Esophagus muscularis mucosa (tissue), 4 donors: ENCODE data around the gene SLC7A8. TPM values are rescaled to one million over a fixed set of nuclear protein-coding genes. Genes with fewer than 3 reads are reported as not detected.
A peak's percentile ranks its signal among the peaks of the same experiment; 100 is the strongest.

ENCODE experiments used
- DNase-seq: peaks from one replicate; pipeline ENCODE4 v3.0.0-alpha.2; 2017; ENCODE audit errors: extremely low spot score
- H3K27ac ChIP-seq, 4 donors: fragments of 200-600 bp; sonication (generic); replicated peaks in 1 of 4; 1 replicate in 3 of 4; 2 replicates in 1 of 4; pipeline ENCODE4 v1.5.1; 2016 to 2019; ENCODE audit warnings: mild to moderate bottlenecking in 1 of 4
- H3K27me3 ChIP-seq, 4 donors: fragments of 200-600 bp; sonication (generic); one replicate each; pipeline versions ENCODE4 v1.5.1 to v1.6.0; 2016 to 2019
- H3K36me3 ChIP-seq, 4 donors: fragments of 200-600 bp; sonication (generic); one replicate each; pipeline ENCODE4 v1.5.1; 2016 to 2019
- H3K4me1 ChIP-seq, 4 donors: fragments of 200-600 bp; sonication (generic); one replicate each; pipeline ENCODE4 v1.5.1; 2016 to 2019
- H3K4me3 ChIP-seq, 4 donors: fragments of 200-600 bp; sonication (generic); 1 replicate in 2 of 4; 2 replicates in 2 of 4; pipeline ENCODE4 v1.5.1; 2016 to 2019; ENCODE audit warnings: mild to moderate bottlenecking in 4 of 4, moderate library complexity in 1 of 4
- H3K9me3 ChIP-seq, 4 donors: fragments of 200-600 bp; sonication (generic); 1 replicate in 3 of 4; 2 replicates in 1 of 4; pipeline ENCODE4 v1.5.1; 2016 to 2019
- EP300 ChIP-seq: sonication (generic); formaldehyde crosslinking; IDR thresholded peaks from one replicate; pipeline ENCODE4 v1.6.1; 2017; ENCODE audit warnings: antibody characterized with exemption
- POLR2A ChIP-seq: fragments of 450-650 bp; IDR thresholded peaks from one replicate; pipeline ENCODE4 v1.6.1; 2017; ENCODE audit warnings: antibody characterized with exemption, moderate library complexity, mild to moderate bottlenecking, low read depth
- POLR2AphosphoS5 ChIP-seq, 2 donors: sonication (generic); formaldehyde crosslinking; IDR thresholded peaks; one replicate each; pipeline ENCODE4 v1.6.1; 2017; ENCODE audit warnings: antibody characterized with exemption in 2 of 2
- WGBS: methylation state at CpG from one replicate; pipeline ENCODE4 v1.1.5; 2018; 5-methylcytosine and 5-hydroxymethylcytosine counted together
- intact Hi-C: fragments of 100-400 bp; cut with DNase I; formaldehyde crosslinking; loops from one replicate; pipeline ENCODE4 v1.15.1; 2023
- total RNA-seq, 4 donors: library from RNA; depleted of rRNA; stranded (reverse); fragments of >200 nt; gene quantifications; one replicate each; pipeline versions ENCODE4 v1.1.0 to v1.2.1, GENCODE V29; 2016
- TF ChIP-seq, protein P1 (sequence below), 3 experiments: fragments of 200-600 bp in 2 of 3; fragments of 450-650 bp in 1 of 3; sonication (generic) in 2 of 3; IDR thresholded peaks; one replicate each; pipeline ENCODE4 v1.5.1; 2017 to 2019; ENCODE audit warnings: antibody characterized with exemption in 3 of 3, mild to moderate bottlenecking in 2 of 3, moderate library complexity in 1 of 3

The SLC7A8 gene
- total RNA-seq, 4 donors from 2014 or later: 19.5 to 48.3 (median 32.5) TPM

DNA sequence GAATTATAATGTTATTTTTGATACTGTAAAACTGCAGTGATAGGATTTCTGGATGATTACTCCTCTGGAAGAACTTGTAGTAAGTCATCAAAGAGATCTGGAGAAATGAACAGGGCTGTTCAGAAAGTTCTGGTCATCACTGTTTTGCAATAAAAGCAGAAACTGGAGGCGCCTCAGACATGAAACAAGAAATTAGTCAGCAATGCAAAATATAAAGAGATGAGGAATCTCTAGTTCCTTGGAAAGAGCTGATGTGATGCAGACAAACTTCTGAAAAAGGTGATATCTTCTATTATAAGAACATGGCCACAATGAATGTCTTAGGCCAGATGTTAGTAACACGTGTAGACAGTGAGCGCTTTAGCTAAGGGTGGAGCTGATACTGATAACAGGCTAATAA is 98.0 kb downstream of the SLC7A8 start:
- no peaks in the 10 kb centered on the region for H3K9me3 ChIP-seq
- no peak for DNase-seq
- TF ChIP-seq, protein P1, sequence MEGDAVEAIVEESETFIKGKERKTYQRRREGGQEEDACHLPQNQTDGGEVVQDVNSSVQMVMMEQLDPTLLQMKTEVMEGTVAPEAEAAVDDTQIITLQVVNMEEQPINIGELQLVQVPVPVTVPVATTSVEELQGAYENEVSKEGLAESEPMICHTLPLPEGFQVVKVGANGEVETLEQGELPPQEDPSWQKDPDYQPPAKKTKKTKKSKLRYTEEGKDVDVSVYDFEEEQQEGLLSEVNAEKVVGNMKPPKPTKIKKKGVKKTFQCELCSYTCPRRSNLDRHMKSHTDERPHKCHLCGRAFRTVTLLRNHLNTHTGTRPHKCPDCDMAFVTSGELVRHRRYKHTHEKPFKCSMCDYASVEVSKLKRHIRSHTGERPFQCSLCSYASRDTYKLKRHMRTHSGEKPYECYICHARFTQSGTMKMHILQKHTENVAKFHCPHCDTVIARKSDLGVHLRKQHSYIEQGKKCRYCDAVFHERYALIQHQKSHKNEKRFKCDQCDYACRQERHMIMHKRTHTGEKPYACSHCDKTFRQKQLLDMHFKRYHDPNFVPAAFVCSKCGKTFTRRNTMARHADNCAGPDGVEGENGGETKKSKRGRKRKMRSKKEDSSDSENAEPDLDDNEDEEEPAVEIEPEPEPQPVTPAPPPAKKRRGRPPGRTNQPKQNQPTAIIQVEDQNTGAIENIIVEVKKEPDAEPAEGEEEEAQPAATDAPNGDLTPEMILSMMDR (IDR thresholded peaks at IDR 0.05): no peak
- TF ChIP-seq POLR2A: no peak
- TF ChIP-seq POLR2AphosphoS5 (IDR thresholded peaks at IDR 0.05): no peak
- no peak for TF ChIP-seq EP300
- no peak overlapping the region for H3K27ac ChIP-seq
- peaks cover 0 to 23% (median 9%) of the 10 kb centered on the region in 4 donors for H3K4me1 ChIP-seq
- no peak overlapping the region for H3K4me3 ChIP-seq
- H3K27me3 ChIP-seq: no peaks in the 10 kb centered on the region
- WGBS: 71% methylated on average over 3 of the region's 3 CpGs
- intact Hi-C loops: no loop called here
- peaks cover 72 to 100% (median 97%) of the 10 kb centered on the region in 4 donors for H3K36me3 ChIP-seq

DNA sequence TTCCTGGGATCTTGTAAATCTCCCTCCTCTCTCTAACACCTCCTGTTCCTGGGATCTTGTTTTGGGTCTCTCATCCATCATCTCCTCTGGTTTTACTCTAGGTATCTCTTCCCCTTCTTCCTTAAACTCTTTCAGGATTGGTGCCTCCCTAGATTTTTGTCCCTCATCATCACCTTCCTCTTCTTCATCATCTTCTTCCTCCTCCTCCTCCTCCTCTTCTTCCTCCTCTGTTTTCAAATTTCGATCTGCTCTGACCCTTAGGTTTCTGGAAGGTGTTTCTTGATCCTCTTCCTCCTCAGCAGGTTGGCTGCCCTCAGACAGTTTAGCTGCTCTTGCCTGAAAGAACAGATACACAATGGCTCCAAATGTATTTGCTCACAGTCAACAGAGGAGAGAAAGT is 103.0 kb downstream of the SLC7A8 start:
- TF ChIP-seq POLR2A (no peak), POLR2AphosphoS5 (IDR thresholded peaks at IDR 0.05) (no peak), EP300 (no peak)
- TF ChIP-seq, protein P1 (IDR thresholded peaks at IDR 0.05): no peak
- peak overlapping the region in 1 of 4 donors; percentile 63 for H3K27ac ChIP-seq
- peaks cover 90 to 100% (median 97%) of the 10 kb centered on the region in 4 donors for H3K36me3 ChIP-seq
- peaks cover 14 to 42% (median 36%) of the 10 kb centered on the region in 4 donors for H3K4me1 ChIP-seq
- intact Hi-C loops: no loop called here
- no peak for DNase-seq
- no peaks in the 10 kb centered on the region for H3K9me3 ChIP-seq
- no peaks in the 10 kb centered on the region for H3K27me3 ChIP-seq
- no peak overlapping the region for H3K4me3 ChIP-seq
- 82% methylated on average over 1 of the region's 1 CpG for WGBS

DNA sequence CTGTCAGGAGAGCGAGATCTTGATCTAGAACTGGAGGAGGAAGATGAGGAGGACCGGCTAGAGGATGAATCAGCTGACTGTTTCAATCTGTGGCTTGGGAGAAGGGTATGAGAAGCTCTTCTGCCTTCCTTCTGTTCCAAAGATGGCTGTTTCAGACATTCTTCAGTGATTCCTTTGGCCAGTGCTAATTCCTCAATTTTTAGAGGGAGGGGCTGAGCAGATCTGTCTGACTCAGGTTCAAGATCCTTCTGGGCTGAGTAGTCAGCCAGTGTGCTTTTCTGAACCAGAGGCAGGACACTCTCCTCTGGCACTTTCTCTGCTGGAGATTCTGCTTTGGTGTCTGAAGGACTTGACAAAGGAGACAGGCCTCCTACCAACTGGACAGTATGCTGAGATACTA is 103.7 kb downstream of the SLC7A8 start:
- Histone ChIP-seq H3K4me3 (no peak overlapping the region), H3K27me3 (no peaks in the 10 kb centered on the region), H3K36me3 (peaks cover 89 to 100% (median 98%) of the 10 kb centered on the region in 4 donors), H3K4me1 (peaks cover 14 to 42% (median 36%) of the 10 kb centered on the region in 4 donors), H3K27ac (peak overlapping the region; percentile 43 to 64 (median 62)), H3K9me3 (no peaks in the 10 kb centered on the region)
- intact Hi-C loops: no loop called here
- WGBS: 83% methylated on average over 2 of the region's 2 CpGs
- TF ChIP-seq EP300 (no peak), POLR2A (no peak)
- TF ChIP-seq, protein P1 (IDR thresholded peaks at IDR 0.05): no peak
- no peak for DNase-seq

DNA sequence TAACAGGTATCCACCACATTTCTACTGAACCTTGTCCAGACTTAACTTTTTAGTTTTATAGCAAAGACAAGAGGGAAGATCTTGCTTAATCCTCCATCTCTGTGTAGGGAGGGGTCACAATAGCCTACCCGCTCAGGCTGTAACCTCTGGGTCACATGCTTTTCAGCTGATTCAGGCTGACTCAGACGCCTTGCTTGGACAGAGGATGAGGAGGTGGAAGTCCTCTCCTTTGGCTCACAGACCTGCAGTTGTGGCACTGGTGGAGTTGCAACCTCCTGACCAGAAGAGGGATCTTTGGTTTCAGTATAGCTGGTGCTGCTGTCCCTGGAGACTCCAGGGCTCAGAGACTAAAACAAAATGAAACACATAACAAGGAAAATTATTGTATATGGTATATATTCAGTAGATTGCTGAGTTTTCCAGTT is 104.8 kb downstream of the SLC7A8 start:
- Histone ChIP-seq H3K27ac (peak overlapping the region; percentile 58 to 64 (median 62)), H3K4me1 (peaks cover 14 to 42% (median 36%) of the 10 kb centered on the region in 4 donors), H3K9me3 (no peaks in the 10 kb centered on the region), H3K27me3 (no peaks in the 10 kb centered on the region), H3K4me3 (no peak overlapping the region), H3K36me3 (peaks cover 90 to 100% (median 99%) of the 10 kb centered on the region in 4 donors)
- no peak for DNase-seq
- intact Hi-C loops: no loop called here
- 9% methylated on average over 2 of the region's 2 CpGs for WGBS
- peak; percentile 69 to 79 for TF ChIP-seq POLR2AphosphoS5 (IDR thresholded peaks at IDR 0.05)
- TF ChIP-seq, protein P1 (IDR thresholded peaks at IDR 0.05): no peak
- TF ChIP-seq POLR2A: no peak
- TF ChIP-seq EP300: no peak

DNA sequence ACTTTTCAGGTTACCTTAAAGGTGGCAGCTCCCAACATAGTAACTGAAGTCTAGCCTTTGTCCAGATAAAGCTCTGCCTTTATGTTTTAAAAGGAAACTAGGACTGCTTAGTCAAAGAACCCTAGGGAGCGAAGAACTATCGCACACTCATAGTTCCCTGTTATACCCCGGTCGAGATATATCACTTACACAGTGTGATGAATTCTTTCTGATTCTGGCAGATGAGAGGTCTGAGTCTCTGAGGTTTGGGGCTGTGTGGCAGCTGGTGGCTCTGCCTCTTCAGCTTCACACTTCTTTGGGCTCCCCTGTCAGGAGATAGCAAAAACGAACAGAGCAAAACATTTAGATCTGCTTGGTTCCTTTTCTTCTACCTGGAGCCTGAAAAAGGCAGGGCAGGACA is 105.5 kb downstream of the SLC7A8 start:
- WGBS: 76% methylated on average over 5 of the region's 5 CpGs
- H3K27ac ChIP-seq: peak overlapping the region; percentile 58 to 64 (median 62)
- intact Hi-C loops: no loop called here
- H3K4me1 ChIP-seq: peaks cover 17 to 47% (median 38%) of the 10 kb centered on the region in 4 donors
- H3K4me3 ChIP-seq: no peak overlapping the region
- no peaks in the 10 kb centered on the region for H3K27me3 ChIP-seq
- DNase-seq: no peak
- no peaks in the 10 kb centered on the region for H3K9me3 ChIP-seq
- no peak for TF ChIP-seq POLR2AphosphoS5 (IDR thresholded peaks at IDR 0.05)
- TF ChIP-seq, protein P1 (IDR thresholded peaks at IDR 0.05): no peak
- no peak for TF ChIP-seq POLR2A
- TF ChIP-seq EP300: no peak
- H3K36me3 ChIP-seq: peaks cover 88 to 100% (median 99%) of the 10 kb centered on the region in 4 donors
